Neural cell (in vitro differentiated cells): ENCODE results near the gene NTMT1. TPM values are rescaled to one million over a fixed set of nuclear protein-coding genes. Genes with fewer than 3 reads are reported as not detected.

Experiments
- H2AFZ ChIP-seq: fragments of 200-600, 300-800 bp; sonication (generic), shearing (Covaris generic); 2 replicates; pipeline ENCODE4 v1.6.0; 2014; ENCODE audit warnings: low read depth, mild to moderate bottlenecking, antibody characterized with exemption, low read length, moderate library complexity
- H3F3A ChIP-seq: fragments of 200-600 bp; shearing (Covaris generic); 2 replicates; pipeline ENCODE4 v1.6.1; 2016; ENCODE audit warnings: mild to moderate bottlenecking, moderate library complexity, mixed read lengths, antibody characterized with exemption, low read length; ENCODE audit not compliant: insufficient read depth, poor library complexity, severe bottlenecking
- H3K27ac ChIP-seq: fragments of 200-600, 300-800 bp; sonication (generic), shearing (Covaris generic); 2 replicates; pipeline ENCODE4 v1.5.1; 2014; ENCODE audit warnings: mild to moderate bottlenecking, low read length, moderate library complexity
- H3K27me3 ChIP-seq: fragments of 300-800, 200-600 bp; sonication (generic), shearing (Covaris generic); 2 replicates; pipeline ENCODE4 v1.6.0; 2014; ENCODE audit warnings: mild to moderate bottlenecking, low read depth, low read length, moderate library complexity; ENCODE audit not compliant: insufficient read depth
- H3K36me3 ChIP-seq: fragments of 300-800, 200-600 bp; sonication (generic), shearing (Covaris generic); 2 replicates; pipeline ENCODE4 v1.5.1; 2014; ENCODE audit warnings: mild to moderate bottlenecking, antibody characterized with exemption, low read length, moderate library complexity; ENCODE audit not compliant: insufficient read depth
- H3K4me2 ChIP-seq: fragments of 300-800, 200-600 bp; sonication (generic), shearing (Covaris generic); 2 replicates; pipeline ENCODE4 v1.6.0; 2014; ENCODE audit warnings: mild to moderate bottlenecking, low read length
- H3K4me3 ChIP-seq: fragments of 300-800, 200-600 bp; sonication (generic), shearing (Covaris generic); 2 replicates; pipeline ENCODE4 v1.5.1; 2014; ENCODE audit warnings: mild to moderate bottlenecking, low read length, moderate library complexity
- H3K79me2 ChIP-seq: fragments of 200-600 bp; shearing (Covaris generic); replicated peaks from 2 replicates; pipeline ENCODE4 v1.6.0; 2014; ENCODE audit warnings: mild to moderate bottlenecking, low read length, moderate library complexity; ENCODE audit not compliant: insufficient read depth
- H3K9ac ChIP-seq: fragments of 300-800, 200-600 bp; sonication (generic), shearing (Covaris generic); 2 replicates; pipeline ENCODE4 v1.6.1; 2016; ENCODE audit warnings: mild to moderate bottlenecking, low read length, mixed read lengths
- H3K9me2 ChIP-seq: fragments of 200-600 bp; shearing (Covaris generic); 2 replicates; pipeline ENCODE4 v1.6.1; 2016; ENCODE audit warnings: mild to moderate bottlenecking, low read length, mixed read lengths; ENCODE audit not compliant: insufficient read depth
- H3K9me3 ChIP-seq: fragments of 200-600, 300-800 bp; sonication (generic), shearing (Covaris generic); 2 replicates; pipeline ENCODE4 v1.6.1; 2016; ENCODE audit warnings: mild to moderate bottlenecking, mixed run types, low read length, moderate library complexity, mixed read lengths
- H4K20me1 ChIP-seq: fragments of 200-600 bp; shearing (Covaris generic); 2 replicates; pipeline ENCODE4 v1.6.1; 2016; ENCODE audit warnings: mild to moderate bottlenecking, mixed run types; ENCODE audit not compliant: insufficient read depth
- EP300 ChIP-seq: fragments of 450-650 bp; conservative IDR thresholded peaks from 2 replicates; pipeline ENCODE4 v1.6.1; 2014; ENCODE audit warnings: antibody characterized with exemption, mild to moderate bottlenecking, moderate library complexity; ENCODE audit not compliant: poor library complexity, severe bottlenecking
- EZH2 ChIP-seq: fragments of 200-600, 300-800 bp; shearing (Covaris generic), sonication (generic); IDR thresholded peaks from 2 replicates; pipeline ENCODE4 v1.6.1; 2014; ENCODE audit warnings: antibody characterized with exemption, low read length, borderline replicate concordance, mild to moderate bottlenecking; ENCODE audit not compliant: insufficient read depth, poor library complexity, severe bottlenecking
- MXI1 ChIP-seq: fragments of 450-650 bp; conservative IDR thresholded peaks from 2 replicates; pipeline ENCODE4 v1.6.1; 2014; ENCODE audit warnings: antibody characterized with exemption, mild to moderate bottlenecking; ENCODE audit not compliant: poor library complexity, severe bottlenecking
- POLR2AphosphoS5 ChIP-seq: IDR thresholded peaks from 2 replicates; pipeline ENCODE4 v1.6.1; 2012
- RAD21 ChIP-seq: fragments of 450-650 bp; conservative IDR thresholded peaks from 2 replicates; pipeline ENCODE4 v1.6.1; 2014; ENCODE audit warnings: antibody characterized with exemption, mild to moderate bottlenecking, moderate library complexity
- REST ChIP-seq: IDR thresholded peaks from 2 replicates; pipeline ENCODE4 v1.6.1; 2012; ENCODE audit warnings: borderline replicate concordance
- SMC3 ChIP-seq: fragments of 450-650 bp; conservative IDR thresholded peaks from 2 replicates; pipeline ENCODE4 v1.6.1; 2014; ENCODE audit warnings: antibody characterized with exemption, mild to moderate bottlenecking, moderate library complexity; ENCODE audit not compliant: poor library complexity
- TAF1 ChIP-seq: IDR thresholded peaks from 2 replicates; pipeline ENCODE4 v1.6.1; 2012; ENCODE audit warnings: low read depth
- polyA plus RNA-seq: library from polyadenylated mRNA; depleted of rRNA; stranded (reverse); fragments of >200 nt; gene quantifications from 2 replicates; pipeline ENCODE4 v1.2.3, GENCODE V29; 2014
- TF ChIP-seq, protein P1 (sequence below): fragments of 450-650 bp; IDR thresholded peaks from 2 replicates; pipeline ENCODE4 v1.5.1; 2014; ENCODE audit warnings: antibody characterized with exemption, mild to moderate bottlenecking, moderate library complexity; ENCODE audit not compliant: poor library complexity, severe bottlenecking

NTMT1 gene
- polyA plus RNA-seq, 1 donor from 2014 or later: 35.9 TPM

GRCh38 chr9:129620669-129621295, 5.2 kb upstream of the NTMT1 start, which contains the start of gene C9orf50:
TSS of gene C9orf50 (minus strand) at chr9:129621101. CDS start at chr9:129620574, 527 bp downstream.
- Histone ChIP-seq H3K4me2 (no peak within 1 kb of the TSS), H2AFZ (no peak within 1 kb of the TSS), H4K20me1 (no peaks in the 10 kb centered on the region), H3K27me3 (peaks cover 24% of the 10 kb centered on the region), H3K27ac (no peak within 1 kb of the TSS), H3K9me2 (no peaks in the 10 kb centered on the region), H3K9ac (peak within 1 kb of the TSS; percentile 42), H3F3A (no peaks in the 10 kb centered on the region), H3K79me2 (no peaks in the 10 kb centered on the region), H3K9me3 (no peaks in the 10 kb centered on the region), H3K4me3 (peak within 1 kb of the TSS; percentile 60), H3K36me3 (no peaks in the 10 kb centered on the region)
- TF ChIP-seq POLR2AphosphoS5 (peak; percentile 39), EP300 (no peak)
- TF ChIP-seq, protein P1, sequence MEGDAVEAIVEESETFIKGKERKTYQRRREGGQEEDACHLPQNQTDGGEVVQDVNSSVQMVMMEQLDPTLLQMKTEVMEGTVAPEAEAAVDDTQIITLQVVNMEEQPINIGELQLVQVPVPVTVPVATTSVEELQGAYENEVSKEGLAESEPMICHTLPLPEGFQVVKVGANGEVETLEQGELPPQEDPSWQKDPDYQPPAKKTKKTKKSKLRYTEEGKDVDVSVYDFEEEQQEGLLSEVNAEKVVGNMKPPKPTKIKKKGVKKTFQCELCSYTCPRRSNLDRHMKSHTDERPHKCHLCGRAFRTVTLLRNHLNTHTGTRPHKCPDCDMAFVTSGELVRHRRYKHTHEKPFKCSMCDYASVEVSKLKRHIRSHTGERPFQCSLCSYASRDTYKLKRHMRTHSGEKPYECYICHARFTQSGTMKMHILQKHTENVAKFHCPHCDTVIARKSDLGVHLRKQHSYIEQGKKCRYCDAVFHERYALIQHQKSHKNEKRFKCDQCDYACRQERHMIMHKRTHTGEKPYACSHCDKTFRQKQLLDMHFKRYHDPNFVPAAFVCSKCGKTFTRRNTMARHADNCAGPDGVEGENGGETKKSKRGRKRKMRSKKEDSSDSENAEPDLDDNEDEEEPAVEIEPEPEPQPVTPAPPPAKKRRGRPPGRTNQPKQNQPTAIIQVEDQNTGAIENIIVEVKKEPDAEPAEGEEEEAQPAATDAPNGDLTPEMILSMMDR: no peak

DNA sequence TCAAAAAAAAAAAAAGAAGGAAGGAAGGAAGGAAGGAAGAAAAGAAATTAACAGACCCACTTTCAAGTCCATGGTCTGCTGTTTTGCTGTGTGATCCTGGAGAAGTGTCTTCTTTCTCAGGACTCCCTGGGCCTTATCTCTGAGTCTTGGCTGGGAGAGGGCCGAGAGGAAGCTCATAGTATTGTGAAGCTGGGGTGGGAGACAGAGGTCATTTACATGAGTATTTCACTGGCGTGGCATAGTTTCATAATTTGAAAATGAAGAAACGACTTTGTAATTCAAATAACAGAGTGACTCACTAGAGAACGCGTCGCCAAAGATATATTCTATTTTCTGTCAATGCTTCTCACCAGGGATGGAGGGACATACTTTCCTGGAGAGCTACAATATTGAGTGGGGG, 2.6 kb upstream of the NTMT1 start:
- Histone ChIP-seq H3K9me2 (no peaks in the 10 kb centered on the region), H3F3A (no peaks in the 10 kb centered on the region), H3K36me3 (no peaks in the 10 kb centered on the region), H3K4me3 (no peak overlapping the region), H3K9me3 (no peaks in the 10 kb centered on the region), H2AFZ (no peak overlapping the region), H4K20me1 (peaks cover 6% of the 10 kb centered on the region), H3K27me3 (peaks cover 24% of the 10 kb centered on the region), H3K9ac (no peak overlapping the region), H3K4me2 (no peak overlapping the region), H3K79me2 (peaks cover 23% of the 10 kb centered on the region), H3K27ac (no peak overlapping the region)
- no peak for TF ChIP-seq EZH2
- no peak for TF ChIP-seq POLR2AphosphoS5
- TF ChIP-seq SMC3: no peak
- no peak for TF ChIP-seq TAF1
- TF ChIP-seq RAD21: no peak
- no peak for TF ChIP-seq REST
- no peak for TF ChIP-seq MXI1
- no peak for TF ChIP-seq EP300
- TF ChIP-seq, protein P1: no peak
